SK-N-SH (cell line): ENCODE data around the gene SLC14A1. TPM values are rescaled to one million over a fixed set of nuclear protein-coding genes. Genes with fewer than 3 reads are reported as not detected.

Source experiments
- CTCF ChIA-PET: fragments of 300-600, 350-600 bp; formaldehyde crosslinking; extraction: SDS; loops from one replicate; lab custom pipeline; 2021; lab: Yijun Ruan, JAX
- POLR2A ChIA-PET: fragments of 350-600 bp; sonication (Branson Sonifier 250); formaldehyde crosslinking; extraction: SDS; loops from one replicate; lab custom pipeline; 2020; ENCODE audit warnings: antibody characterized with exemption, inconsistent platforms; lab: Yijun Ruan, JAX
- DNase-seq: peaks from one replicate; pipeline ENCODE4 v3.0.0; 2012
- H2AFZ ChIP-seq: fragments of 200-600 bp; sonication (generic); 2 replicates; pipeline ENCODE4 v1.8.1; 2016; ENCODE audit warnings: antibody characterized with exemption, mild to moderate bottlenecking, low read depth
- H3F3A ChIP-seq: fragments of 200-600 bp; sonication (generic); replicated peaks from 2 replicates; pipeline ENCODE3; 2016; ENCODE audit warnings: antibody characterized with exemption, mild to moderate bottlenecking; ENCODE audit not compliant: insufficient read depth
- H3K27ac ChIP-seq, 2 experiments: fragments of 200-500 bp in 1 of 2; fragments of 200-600 bp in 1 of 2; sonication (Bioruptor generic) in 1 of 2; sonication (generic), shearing (Covaris generic) in 1 of 2; 2 replicates each; pipeline versions ENCODE4 v1.5.1 to v1.6.1; 2014 to 2016; ENCODE audit warnings: low read depth in 2 of 2, inconsistent platforms in 1 of 2, low read length in 1 of 2, mild to moderate bottlenecking in 1 of 2, mixed read lengths in 1 of 2
- H3K27me3 ChIP-seq: fragments of 200-600 bp; sonication (generic), shearing (Covaris generic); 2 replicates; pipeline ENCODE4 v1.6.1; 2016; ENCODE audit warnings: mixed run types; ENCODE audit not compliant: insufficient read depth
- H3K36me3 ChIP-seq, 2 experiments: fragments of 200-500 bp in 1 of 2; fragments of 200-600 bp in 1 of 2; sonication (Bioruptor generic) in 1 of 2; sonication (generic) in 1 of 2; replicated peaks in 1 of 2; 2 replicates each; pipeline versions ENCODE3 to v1.5.1; 2014 to 2016; ENCODE audit warnings: low read length in 1 of 2, mild to moderate bottlenecking in 1 of 2; ENCODE audit not compliant: insufficient read depth in 2 of 2, control insufficient read depth in 1 of 2
- H3K4me1 ChIP-seq, 2 experiments: fragments of 200-500 bp in 1 of 2; fragments of 200-600 bp in 1 of 2; sonication (Bioruptor generic) in 1 of 2; sonication (generic), shearing (Covaris generic) in 1 of 2; 2 replicates each; pipeline versions ENCODE4 v1.5.1 to v1.6.1; 2014 to 2016; ENCODE audit warnings: low read depth in 1 of 2, low read length in 1 of 2, mixed run types in 1 of 2; ENCODE audit not compliant: insufficient read depth in 2 of 2, control insufficient read depth in 1 of 2
- H3K4me2 ChIP-seq: fragments of 200-600 bp; sonication (generic), shearing (Covaris generic); 2 replicates; pipeline ENCODE4 v1.6.1; 2017; ENCODE audit warnings: mixed run types
- H3K4me3 ChIP-seq, 2 experiments: fragments of 200-500 bp in 1 of 2; fragments of 200-600 bp in 1 of 2; sonication (Bioruptor generic) in 1 of 2; sonication (generic), shearing (Covaris generic) in 1 of 2; 2 replicates each; pipeline versions ENCODE4 v1.5.1 to v1.8.1; 2014 to 2016; ENCODE audit warnings: low read depth in 2 of 2, inconsistent platforms in 1 of 2, low read length in 1 of 2, mild to moderate bottlenecking in 1 of 2, mixed read lengths in 1 of 2, moderate library complexity in 1 of 2
- H3K79me2 ChIP-seq: fragments of 200-600 bp; sonication (generic); 2 replicates; pipeline ENCODE4 v1.8.1; 2017; ENCODE audit warnings: mild to moderate bottlenecking; ENCODE audit not compliant: insufficient read depth
- H3K9ac ChIP-seq: fragments of 200-600 bp; sonication (generic); 2 replicates; pipeline ENCODE4 v1.6.1; 2017; ENCODE audit warnings: mixed run types
- H3K9me2 ChIP-seq: fragments of 200-600 bp; sonication (generic); 2 replicates; pipeline ENCODE4 v1.6.1; 2017; ENCODE audit warnings: mixed run types
- H3K9me3 ChIP-seq: fragments of 200-600 bp; sonication (generic); 2 replicates; pipeline ENCODE4 v1.6.1; 2017; ENCODE audit warnings: mixed run types, mild to moderate bottlenecking, moderate library complexity
- H4K20me1 ChIP-seq: fragments of 200-600 bp; sonication (generic); 2 replicates; pipeline ENCODE4 v1.6.1; 2017; ENCODE audit warnings: mild to moderate bottlenecking, mixed run types; ENCODE audit not compliant: insufficient read depth
- CTCF ChIP-seq: fragments of 200-600 bp; sonication (generic); IDR thresholded peaks from 2 replicates; pipeline ENCODE4 v1.6.1; 2017; ENCODE audit warnings: antibody characterized with exemption, mild to moderate bottlenecking, moderate library complexity
- EP300 ChIP-seq, 2 experiments: IDR thresholded peaks; 2 replicates each; pipeline versions ENCODE4 v1.4.0 to v1.6.1; 2012; ENCODE audit warnings: borderline replicate concordance in 1 of 2, low read depth in 1 of 2, low read length in 1 of 2
- EZH2phosphoT487 ChIP-seq: fragments of 200-600 bp; sonication (generic); IDR thresholded peaks from 2 replicates; pipeline ENCODE4 v1.6.1; 2017; ENCODE audit warnings: low read depth, mixed run types, mild to moderate bottlenecking, antibody characterized with exemption, moderate library complexity, borderline replicate concordance
- FOSL2 ChIP-seq: IDR thresholded peaks from 2 replicates; pipeline ENCODE4 v1.4.0; 2012; ENCODE audit warnings: low read depth, mild to moderate bottlenecking, moderate library complexity, borderline replicate concordance
- FOXJ3 ChIP-seq: sonication (generic); formaldehyde crosslinking; IDR thresholded peaks from 2 replicates; pipeline ENCODE4 v1.5.1; 2020; ENCODE audit warnings: mild to moderate bottlenecking, missing genetic modification reagents
- FOXM1 ChIP-seq: IDR thresholded peaks from 2 replicates; pipeline ENCODE4 v1.4.0; 2012; ENCODE audit warnings: low read depth, mild to moderate bottlenecking
- GABPA ChIP-seq: IDR thresholded peaks from 2 replicates; pipeline ENCODE4 v1.4.0; 2012; ENCODE audit warnings: low read depth, mild to moderate bottlenecking
- GATA2 ChIP-seq: sonication (generic); formaldehyde crosslinking; IDR thresholded peaks from 2 replicates; pipeline ENCODE4 v1.5.0; 2020; ENCODE audit warnings: mild to moderate bottlenecking, missing genetic modification reagents
- JUND ChIP-seq: IDR thresholded peaks from 2 replicates; pipeline ENCODE4 v1.4.0; 2012
- RAD21 ChIP-seq: IDR thresholded peaks from 2 replicates; pipeline ENCODE4 v1.6.1; 2012; ENCODE audit warnings: mild to moderate bottlenecking, low read length
- RCOR1 ChIP-seq: fragments of 150-350 bp; IDR thresholded peaks from 2 replicates; pipeline ENCODE4 v1.6.1; 2017; ENCODE audit warnings: antibody characterized with exemption, low read length
- REST ChIP-seq: IDR thresholded peaks from 2 replicates; pipeline ENCODE4 v1.6.1; 2012; ENCODE audit warnings: mild to moderate bottlenecking, low read depth, low read length, moderate library complexity
- SIN3A ChIP-seq: IDR thresholded peaks from 2 replicates; pipeline ENCODE4 v1.6.1; 2012; ENCODE audit warnings: low read depth, mild to moderate bottlenecking, low read length, moderate library complexity, borderline replicate concordance
- TAF1 ChIP-seq: IDR thresholded peaks from 2 replicates; pipeline ENCODE4 v1.6.1; 2012; ENCODE audit warnings: low read depth, mild to moderate bottlenecking, low read length, moderate library complexity, borderline replicate concordance
- TCF12 ChIP-seq: IDR thresholded peaks from 2 replicates; pipeline ENCODE4 v1.4.0; 2012
- WGBS: methylation state at CpG from one replicate; pipeline ENCODE4 v1.1.6; 2017; ENCODE audit warnings: low lambda C conversion rate; 5-methylcytosine and 5-hydroxymethylcytosine counted together
- polyA plus RNA-seq, 3 experiments: library from polyadenylated mRNA; depleted of rRNA; stranded (reverse); fragments of >200 nt; gene quantifications; 2 replicates each; pipeline ENCODE4 v1.2.3, GENCODE V29; 2012
- TF ChIP-seq, protein P1 (sequence below): IDR thresholded peaks from 2 replicates; pipeline ENCODE4; 2012
- TF ChIP-seq, protein P2 (sequence below): IDR thresholded peaks from 2 replicates; pipeline ENCODE4 v1.4.0; 2012; ENCODE audit warnings: low read depth, borderline replicate concordance
- TF ChIP-seq, protein P3 (sequence below): IDR thresholded peaks from 2 replicates; pipeline ENCODE4 v1.4.0; 2012; ENCODE audit warnings: low read depth

The SLC14A1 gene
- polyA plus RNA-seq, 1 of the 3 experiments (the other 2 are of a cell fraction): 2.4 TPM

- Histone ChIP-seq H3K9me2 (no peaks in the 10 kb centered on the region), H3K36me3 (no peaks in the 10 kb centered on the region), H3K27me3 (no peaks in the 10 kb centered on the region), H3K9me3 (no peaks in the 10 kb centered on the region), H3K27ac (peak overlapping the region in 1 of 2 experiments; percentile 95; a peak in 1 of 4 replicates), H3K4me2 (no peak overlapping the region), H3F3A (peaks cover 27% of the 10 kb centered on the region), H3K4me3 (peak overlapping the region in 1 of 2 experiments; percentile 39; a peak in 1 of 4 replicates), H3K9ac (no peak overlapping the region; the same call in 1 of the 2 replicates), H2AFZ (no peak overlapping the region), H3K79me2 (no peaks in the 10 kb centered on the region), H3K4me1 (peaks cover 0 to 19% of the 10 kb centered on the region in 2 experiments; a peak in 3 of 4 replicates), H4K20me1 (no peaks in the 10 kb centered on the region)
- WGBS: 85% methylated on average over 8 of the region's 8 CpGs
- TF ChIP-seq CTCF (no peak), RCOR1 (no peak), FOSL2 (no peak), GATA2 (CRISPR knock-in tag) (no peak), SIN3A (no peak), FOXM1 (no peak)
- TF ChIP-seq, protein P1, sequence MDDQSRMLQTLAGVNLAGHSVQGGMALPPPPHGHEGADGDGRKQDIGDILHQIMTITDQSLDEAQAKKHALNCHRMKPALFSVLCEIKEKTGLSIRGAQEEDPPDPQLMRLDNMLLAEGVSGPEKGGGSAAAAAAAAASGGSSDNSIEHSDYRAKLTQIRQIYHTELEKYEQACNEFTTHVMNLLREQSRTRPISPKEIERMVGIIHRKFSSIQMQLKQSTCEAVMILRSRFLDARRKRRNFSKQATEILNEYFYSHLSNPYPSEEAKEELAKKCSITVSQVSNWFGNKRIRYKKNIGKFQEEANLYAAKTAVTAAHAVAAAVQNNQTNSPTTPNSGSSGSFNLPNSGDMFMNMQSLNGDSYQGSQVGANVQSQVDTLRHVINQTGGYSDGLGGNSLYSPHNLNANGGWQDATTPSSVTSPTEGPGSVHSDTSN: no peak
- ChIA-PET POLR2A (no interaction called here), CTCF (interaction anchor here (1.1 to 1.2 kb wide), 3 partner anchors 11 to 104 kb away, joined by 4 to 7 read pairs (median 4); no protein-coding TSS in a partner anchor)
- peak; percentile 18 for DNase-seq
These were observed 51.8 kb downstream of the SLC14A1 start for GRCh38 chr18:45775743-45776142.

GRCh38 chr18:45777393-45777792 lies 53.4 kb downstream of the SLC14A1 start:
- POLR2A ChIA-PET: no interaction called here
- no peak overlapping the region for H2AFZ ChIP-seq
- TF ChIP-seq TAF1: no peak
- peak; percentile 68 for TF ChIP-seq JUND
- TF ChIP-seq EP300 (IDR thresholded peaks at IDR 0.05; ENCODE audit: borderline replicate concordance in 1 of 2, low read depth in 1 of 2, low read length in 1 of 2): peak in 1 of 2 experiments; percentile 71; a peak in 1 of 4 replicates
- TF ChIP-seq, protein P2, sequence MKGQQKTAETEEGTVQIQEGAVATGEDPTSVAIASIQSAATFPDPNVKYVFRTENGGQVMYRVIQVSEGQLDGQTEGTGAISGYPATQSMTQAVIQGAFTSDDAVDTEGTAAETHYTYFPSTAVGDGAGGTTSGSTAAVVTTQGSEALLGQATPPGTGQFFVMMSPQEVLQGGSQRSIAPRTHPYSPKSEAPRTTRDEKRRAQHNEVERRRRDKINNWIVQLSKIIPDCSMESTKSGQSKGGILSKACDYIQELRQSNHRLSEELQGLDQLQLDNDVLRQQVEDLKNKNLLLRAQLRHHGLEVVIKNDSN: no peak
- TF ChIP-seq CTCF: no peak; the same call in 1 of the 2 replicates
- TF ChIP-seq FOXJ3 (CRISPR knock-in tag): no peak
- no peak for TF ChIP-seq RAD21
- no peak for TF ChIP-seq REST
- TF ChIP-seq GABPA: no peak
- no peak for TF ChIP-seq EZH2phosphoT487
- TF ChIP-seq, protein P3, sequence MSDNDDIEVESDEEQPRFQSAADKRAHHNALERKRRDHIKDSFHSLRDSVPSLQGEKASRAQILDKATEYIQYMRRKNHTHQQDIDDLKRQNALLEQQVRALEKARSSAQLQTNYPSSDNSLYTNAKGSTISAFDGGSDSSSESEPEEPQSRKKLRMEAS: no peak
- peak; percentile 53; the same call in 1 of the 2 replicates for TF ChIP-seq TCF12

More at GRCh38 chr18:45777393-45777792, 53.4 kb downstream of the SLC14A1 start:
- Histone ChIP-seq H4K20me1 (no peaks in the 10 kb centered on the region), H3K36me3 (no peaks in the 10 kb centered on the region), H3K27ac (peak overlapping the region in 1 of 2 experiments; percentile 95; a peak in 2 of 4 replicates), H3K27me3 (no peaks in the 10 kb centered on the region), H3K4me3 (no peak overlapping the region), H3K79me2 (no peaks in the 10 kb centered on the region), H3F3A (peaks cover 27% of the 10 kb centered on the region), H3K4me1 (peaks cover 0 to 19% of the 10 kb centered on the region in 2 experiments; a peak in 3 of 4 replicates), H3K9me2 (no peaks in the 10 kb centered on the region), H3K9me3 (no peaks in the 10 kb centered on the region), H3K9ac (peak overlapping the region; percentile 42), H3K4me2 (peak overlapping the region; percentile 46)
- WGBS: 21% methylated on average over 1 of the region's 1 CpG
- CTCF ChIA-PET: no interaction called here
- no peak for DNase-seq
